ENCODE measurements around the gene AKAP7.
"Not testable (repeated sequence)": the region's sequence is repeated elsewhere in the genome, so short reads cannot be mapped to it uniquely, and the experiment has no call there.

Gene AKAP7

GRCh38 chr6:131286469-131287040 lies 151.3 kb downstream of the AKAP7 start:
- no peak for DNase-seq (ENCODE audit: insufficient read length)
- no peak for TF ChIP-seq POLR2AphosphoS5 (IDR thresholded peaks at IDR 0.05; ENCODE audit: low read depth, low read length)
- TF ChIP-seq POLR2A (IDR thresholded peaks at IDR 0.05; ENCODE audit: low read depth, low read length), result no peak
- TF ChIP-seq TAF1 (IDR thresholded peaks at IDR 0.05; ENCODE audit: borderline replicate concordance, low read depth, low read length), result no peak
- no peak for FAIRE-seq

GRCh38 chr6:131288214-131288613 lies 152.9 kb downstream of the AKAP7 start:
- DNase-seq (ENCODE audit: insufficient read length), result no peak
- TF ChIP-seq TAF1 (IDR thresholded peaks at IDR 0.05; ENCODE audit: borderline replicate concordance, low read depth, low read length) (no peak), POLR2AphosphoS5 (IDR thresholded peaks at IDR 0.05; ENCODE audit: low read depth, low read length) (no peak), POLR2A (IDR thresholded peaks at IDR 0.05; ENCODE audit: low read depth, low read length) (no peak)
- no peak for FAIRE-seq

- no peak for DNase-seq (ENCODE audit: insufficient read length)
- FAIRE-seq, result no peak
- no peak for TF ChIP-seq POLR2AphosphoS5 (IDR thresholded peaks at IDR 0.05; ENCODE audit: low read depth, low read length)
- TF ChIP-seq POLR2A (IDR thresholded peaks at IDR 0.05; ENCODE audit: low read depth, low read length), result no peak
- TF ChIP-seq TAF1 (IDR thresholded peaks at IDR 0.05; ENCODE audit: borderline replicate concordance, low read depth, low read length), result no peak
Measured at GRCh38 chr6:131290955-131291354, 155.7 kb downstream of the AKAP7 start.

GRCh38 chr6:131292145-131292938 lies 157.1 kb downstream of the AKAP7 start:
- DNase-seq (ENCODE audit: insufficient read length), result no peak
- no peak for FAIRE-seq
- no peak for TF ChIP-seq POLR2A (IDR thresholded peaks at IDR 0.05; ENCODE audit: low read depth, low read length)
- no peak for TF ChIP-seq POLR2AphosphoS5 (IDR thresholded peaks at IDR 0.05; ENCODE audit: low read depth, low read length)
- TF ChIP-seq TAF1 (IDR thresholded peaks at IDR 0.05; ENCODE audit: borderline replicate concordance, low read depth, low read length), result no peak

- no peak for FAIRE-seq
- no peak for DNase-seq (ENCODE audit: insufficient read length)
- TF ChIP-seq TAF1 (IDR thresholded peaks at IDR 0.05; ENCODE audit: borderline replicate concordance, low read depth, low read length) (no peak), POLR2A (IDR thresholded peaks at IDR 0.05; ENCODE audit: low read depth, low read length) (no peak), POLR2AphosphoS5 (IDR thresholded peaks at IDR 0.05; ENCODE audit: low read depth, low read length) (no peak)
Measured at GRCh38 chr6:131293472-131293911, 158.2 kb downstream of the AKAP7 start.

- FAIRE-seq (no peak), DNase-seq (ENCODE audit: insufficient read length) (no peak)
- TF ChIP-seq POLR2AphosphoS5 (IDR thresholded peaks at IDR 0.05; ENCODE audit: low read depth, low read length) (no peak), POLR2A (IDR thresholded peaks at IDR 0.05; ENCODE audit: low read depth, low read length) (no peak), TAF1 (IDR thresholded peaks at IDR 0.05; ENCODE audit: borderline replicate concordance, low read depth, low read length) (no peak)
Measured at GRCh38 chr6:131295081-131295480, 159.8 kb downstream of the AKAP7 start.

- FAIRE-seq; DNase-seq (ENCODE audit: insufficient read length): not testable (repeated sequence)
Measured at GRCh38 chr6:131300826-131301225, 165.6 kb downstream of the AKAP7 start.

- FAIRE-seq, result no peak
- no peak for DNase-seq (ENCODE audit: insufficient read length)
- no peak for TF ChIP-seq TAF1 (IDR thresholded peaks at IDR 0.05; ENCODE audit: borderline replicate concordance, low read depth, low read length)
- no peak for TF ChIP-seq POLR2A (IDR thresholded peaks at IDR 0.05; ENCODE audit: low read depth, low read length)
- no peak for TF ChIP-seq POLR2AphosphoS5 (IDR thresholded peaks at IDR 0.05; ENCODE audit: low read depth, low read length)
Measured at GRCh38 chr6:131303338-131303930, 168.2 kb downstream of the AKAP7 start.

- no peak for TF ChIP-seq POLR2A (IDR thresholded peaks at IDR 0.05; ENCODE audit: low read depth, low read length)
- no peak for TF ChIP-seq TAF1 (IDR thresholded peaks at IDR 0.05; ENCODE audit: borderline replicate concordance, low read depth, low read length)
- no peak for TF ChIP-seq POLR2AphosphoS5 (IDR thresholded peaks at IDR 0.05; ENCODE audit: low read depth, low read length)
- DNase-seq (ENCODE audit: insufficient read length) (no peak), FAIRE-seq (no peak)
Measured at GRCh38 chr6:131305037-131305850, 170.0 kb downstream of the AKAP7 start.

- TF ChIP-seq TAF1 (IDR thresholded peaks at IDR 0.05; ENCODE audit: borderline replicate concordance, low read depth, low read length) (no peak), POLR2AphosphoS5 (IDR thresholded peaks at IDR 0.05; ENCODE audit: low read depth, low read length) (no peak), POLR2A (IDR thresholded peaks at IDR 0.05; ENCODE audit: low read depth, low read length) (no peak)
- FAIRE-seq (no peak), DNase-seq (ENCODE audit: insufficient read length) (no peak)
Measured at GRCh38 chr6:131309437-131309836, 174.2 kb downstream of the AKAP7 start.

GRCh38 chr6:131314838-131315237 lies 179.6 kb downstream of the AKAP7 start:
- FAIRE-seq, result no peak
- TF ChIP-seq POLR2A (IDR thresholded peaks at IDR 0.05; ENCODE audit: low read depth, low read length) (no peak), POLR2AphosphoS5 (IDR thresholded peaks at IDR 0.05; ENCODE audit: low read depth, low read length) (no peak), TAF1 (IDR thresholded peaks at IDR 0.05; ENCODE audit: borderline replicate concordance, low read depth, low read length) (no peak)
- DNase-seq (ENCODE audit: insufficient read length), result no peak
